DMS53 treated with DMSO at 0.1 percent for 48 hours (cell line): ENCODE results near the gene SPATA21.
"Not testable (repeated sequence)": the region's sequence is repeated elsewhere in the genome, so short reads cannot be mapped to it uniquely, and the experiment has no call there.

Source experiments
- DNase-seq: peaks from one replicate; lab custom pipeline; 2025; ENCODE audit not compliant: unreplicated experiment; lab: John Stamatoyannopoulos, UW

The SPATA21 gene, protein sequence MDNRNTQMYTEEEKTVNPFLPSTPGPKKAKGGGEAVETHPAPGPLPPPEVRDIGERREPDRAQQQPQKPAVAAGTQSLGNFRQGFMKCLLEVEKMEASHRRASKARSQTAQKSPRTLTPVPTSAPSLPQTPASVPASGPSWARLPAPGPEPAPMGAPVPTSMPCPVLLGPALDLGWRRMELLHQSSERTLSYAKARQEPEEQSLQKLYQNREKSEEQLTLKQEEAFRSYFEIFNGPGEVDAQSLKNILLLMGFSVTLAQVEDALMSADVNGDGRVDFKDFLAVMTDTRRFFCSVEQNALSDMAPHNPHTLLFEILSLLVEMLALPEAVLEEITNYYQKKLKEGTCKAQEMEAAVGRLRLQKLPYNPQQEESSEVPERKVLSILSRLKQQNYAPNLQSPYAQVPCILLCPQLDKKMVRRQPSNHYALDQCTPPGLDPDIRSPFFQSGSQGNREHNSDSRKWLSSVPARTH

GRCh38 chr1:16436946-16437474 is at the start of gene SPATA21:
Gene SPATA21 (minus strand): TSS chr1:16437424. CDS start chr1:16431371, 6,053 bp downstream.
- no peak for DNase-seq

- DNase-seq: not testable (repeated sequence)
These were observed 49.8 kb upstream of the SPATA21 start for GRCh38 chr1:16487011-16487410.

DNA sequence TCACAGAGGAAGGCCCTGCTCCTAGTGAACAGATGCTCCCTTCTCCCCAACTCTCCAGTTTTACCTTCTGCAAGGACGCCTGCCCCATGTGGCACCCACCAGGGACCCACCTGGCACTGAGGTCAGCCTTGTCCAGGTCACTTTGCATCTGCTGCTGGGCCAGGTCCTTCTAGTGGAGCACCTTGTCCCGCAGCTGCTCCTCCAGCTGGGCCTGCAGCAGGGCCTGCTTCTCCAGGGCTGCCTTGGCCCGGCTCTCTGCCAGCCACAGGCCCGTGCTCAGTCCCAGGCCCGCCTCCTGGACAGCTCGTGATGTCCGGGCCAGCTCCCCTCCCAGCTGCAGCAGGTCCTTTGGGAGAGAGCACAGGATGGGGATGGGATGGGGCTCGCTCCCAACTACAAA is 49.1 kb upstream of the SPATA21 start:
- DNase-seq: not testable (repeated sequence)

DNA sequence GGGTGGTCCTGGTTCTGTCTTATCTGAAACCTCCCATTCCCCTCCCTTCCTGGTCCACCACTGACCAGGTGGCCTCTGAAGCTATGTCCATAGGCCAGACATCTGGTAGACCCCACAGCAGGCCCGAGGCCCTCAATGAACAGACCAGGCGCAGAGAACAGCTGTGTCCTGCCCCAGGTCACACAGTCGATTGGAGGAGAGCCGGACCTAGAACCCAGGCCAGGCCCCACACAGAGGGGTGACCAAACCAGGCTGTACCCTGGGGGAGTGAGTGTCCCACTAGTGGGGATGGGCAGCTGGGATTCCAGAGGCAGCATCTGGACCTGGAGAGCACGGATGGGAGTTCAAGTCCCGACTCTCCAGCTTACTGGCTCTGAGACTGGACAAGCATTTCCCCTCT is 47.7 kb upstream of the SPATA21 start:
- no peak for DNase-seq

- no peak for DNase-seq
These were observed 47.2 kb upstream of the SPATA21 start for GRCh38 chr1:16484501-16484835.

DNA sequence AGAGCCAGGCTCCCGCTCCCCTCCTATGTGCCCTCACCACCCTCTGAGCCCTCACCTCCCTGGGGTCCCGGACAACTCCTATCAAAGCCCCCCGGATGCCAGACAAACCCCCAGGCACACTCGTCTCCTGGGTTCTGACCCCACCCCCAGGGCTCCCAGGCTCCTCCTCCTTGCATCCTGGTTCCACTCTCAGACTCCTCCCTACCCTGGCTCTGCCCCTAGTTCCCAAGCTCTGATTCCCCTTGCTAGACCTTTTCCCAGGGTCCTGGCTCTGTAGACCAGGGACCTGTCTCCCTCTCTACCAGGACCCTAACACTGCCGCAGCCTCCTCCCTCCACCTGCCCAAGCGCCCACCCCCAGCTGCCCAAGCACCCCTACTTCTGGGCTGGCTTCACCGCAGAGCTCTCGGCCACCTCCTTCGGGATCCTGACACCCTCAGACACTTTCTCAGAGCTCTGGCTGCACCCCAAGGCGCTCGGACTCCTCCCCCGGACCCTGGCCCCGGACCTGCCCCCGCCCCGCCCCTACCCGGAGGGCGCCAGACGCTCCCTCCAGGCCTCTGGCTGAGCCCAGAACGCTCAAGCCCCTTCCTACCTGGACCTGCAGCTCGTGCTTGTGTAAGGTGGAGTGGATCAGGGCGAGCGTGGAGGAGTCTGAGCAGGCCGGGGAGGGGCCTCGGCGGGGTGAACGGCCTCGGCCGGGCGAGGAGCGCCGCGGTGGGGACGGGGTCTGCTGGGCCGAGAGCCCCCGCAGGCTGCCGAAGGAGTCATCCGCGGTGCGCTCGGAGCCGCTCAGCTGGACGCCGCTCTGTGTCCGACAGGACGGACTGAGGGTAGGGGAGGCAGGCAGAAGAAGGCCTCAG is 46.6 kb upstream of the SPATA21 start:
- DNase-seq: not testable (repeated sequence)

GRCh38 chr1:16483146-16483545 is 45.9 kb upstream of the SPATA21 start:
- DNase-seq: not testable (repeated sequence)

- DNase-seq: no peak
These were observed 40.9 kb upstream of the SPATA21 start for GRCh38 chr1:16478091-16478490.

GRCh38 chr1:16475771-16476770 is 38.8 kb upstream of the SPATA21 start:
- DNase-seq: not testable (repeated sequence)

GRCh38 chr1:16474891-16475290 is 37.7 kb upstream of the SPATA21 start:
- DNase-seq: not testable (repeated sequence)

DNA sequence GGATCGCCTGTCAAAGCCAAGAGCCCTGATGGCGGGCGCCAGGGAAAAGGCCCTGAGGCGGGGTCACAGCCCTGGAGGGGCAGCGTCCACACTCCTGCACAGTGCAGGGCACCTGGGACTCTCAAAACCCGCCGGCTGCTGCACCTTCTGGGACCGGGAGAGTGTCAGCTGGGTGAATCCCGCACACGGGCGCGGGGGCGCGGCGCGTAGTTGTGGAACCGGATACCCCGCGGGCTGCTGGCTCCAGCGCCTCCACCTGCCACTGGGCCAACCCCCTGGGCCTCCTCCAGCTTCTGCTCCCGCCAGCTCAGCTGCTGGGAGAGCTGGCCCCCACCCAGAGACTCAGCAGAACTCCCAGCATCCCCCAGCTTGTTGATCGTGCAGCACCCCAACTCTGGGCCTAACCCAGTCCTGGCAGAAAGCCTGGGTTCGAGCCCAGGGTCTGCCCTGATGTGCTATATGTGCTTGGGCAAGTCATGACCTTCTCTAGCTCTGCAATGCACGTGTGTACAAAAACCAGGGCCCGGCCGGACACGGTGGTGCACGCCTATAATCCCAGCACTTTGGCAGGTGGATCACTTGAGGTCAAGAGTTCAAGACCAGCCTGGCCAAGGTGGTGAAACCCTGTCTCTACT is 37.1 kb upstream of the SPATA21 start:
- no peak for DNase-seq

DNA sequence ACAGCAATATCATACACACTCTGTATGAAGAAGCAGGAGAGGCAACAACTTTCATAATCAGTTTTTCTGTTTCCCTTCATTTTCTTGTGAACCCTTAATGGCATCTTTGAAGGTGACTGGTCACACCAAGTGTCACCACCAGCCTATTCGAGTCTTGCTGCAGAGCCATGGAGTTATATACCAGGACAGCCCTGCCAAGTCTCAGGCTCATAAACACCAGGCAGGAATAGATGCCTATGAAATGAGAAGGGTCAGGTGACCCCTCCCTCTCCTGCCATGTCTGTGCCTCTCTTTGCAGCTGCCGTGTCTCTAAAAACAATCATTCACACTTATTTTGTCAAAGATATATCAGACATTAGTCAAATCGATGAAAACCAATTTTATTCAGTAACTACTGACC is 31.3 kb upstream of the SPATA21 start:
- DNase-seq: no peak

- no peak for DNase-seq
These were observed 27.8 kb upstream of the SPATA21 start for GRCh38 chr1:16464917-16465625.

- DNase-seq: no peak
These were observed 25.6 kb upstream of the SPATA21 start for GRCh38 chr1:16462773-16463330.

GRCh38 chr1:16461681-16462080 is 24.5 kb upstream of the SPATA21 start:
- no peak for DNase-seq

- no peak for DNase-seq
These were observed 22.2 kb upstream of the SPATA21 start for GRCh38 chr1:16459352-16459925.

- no peak for DNase-seq
These were observed 21.6 kb upstream of the SPATA21 start for GRCh38 chr1:16458831-16459230.

DNA sequence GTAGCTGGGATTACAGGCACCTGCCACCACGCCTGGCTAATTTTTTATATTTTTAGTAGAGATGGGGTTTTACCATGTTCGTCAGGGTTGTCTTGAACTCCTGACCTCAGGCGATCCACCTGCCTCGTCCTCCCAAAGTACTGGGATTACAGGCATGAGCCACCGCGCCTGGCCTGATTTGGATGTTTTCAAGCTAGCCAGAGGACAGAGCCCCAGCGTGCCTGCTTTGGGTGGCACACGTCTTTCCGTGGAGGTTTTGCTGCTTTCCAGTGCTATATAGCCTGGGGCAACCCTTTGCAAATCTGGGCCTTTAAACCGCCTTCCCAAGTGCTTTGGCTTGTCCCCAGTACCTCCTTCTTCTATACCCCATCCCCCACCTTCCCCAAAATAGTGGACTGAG is 18.9 kb upstream of the SPATA21 start:
- DNase-seq: not testable (repeated sequence)

DNA sequence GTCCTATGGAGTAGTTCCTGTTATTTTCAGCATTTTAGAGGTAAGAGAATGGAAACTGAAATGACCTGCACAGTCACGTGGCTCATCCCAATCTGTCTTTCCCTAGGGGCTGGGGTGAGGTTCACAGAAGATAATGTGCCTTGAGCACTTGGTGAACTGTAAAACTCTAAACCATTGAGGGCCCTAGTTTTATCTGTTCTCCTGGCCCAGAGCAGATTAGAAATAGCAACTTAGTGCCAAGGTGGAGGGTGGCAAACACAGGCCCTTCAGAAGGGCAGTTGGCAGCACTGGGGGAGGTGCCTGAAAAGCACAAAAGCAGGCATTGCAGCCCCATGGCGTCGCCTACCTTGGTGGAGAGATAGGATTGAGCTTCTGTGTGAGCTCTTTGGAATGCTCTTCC is 17.7 kb upstream of the SPATA21 start:
- not testable (repeated sequence) for DNase-seq
